GM10847 (cell line): ENCODE results near the gene RALGAPA2.

Source experiments
- POLR2A ChIP-seq: IDR thresholded peaks from 2 replicates; pipeline ENCODE4 v1.6.1; 2011; ENCODE audit not compliant: insufficient read length; ENCODE audit errors: extremely low read depth

The RALGAPA2 gene

DNA sequence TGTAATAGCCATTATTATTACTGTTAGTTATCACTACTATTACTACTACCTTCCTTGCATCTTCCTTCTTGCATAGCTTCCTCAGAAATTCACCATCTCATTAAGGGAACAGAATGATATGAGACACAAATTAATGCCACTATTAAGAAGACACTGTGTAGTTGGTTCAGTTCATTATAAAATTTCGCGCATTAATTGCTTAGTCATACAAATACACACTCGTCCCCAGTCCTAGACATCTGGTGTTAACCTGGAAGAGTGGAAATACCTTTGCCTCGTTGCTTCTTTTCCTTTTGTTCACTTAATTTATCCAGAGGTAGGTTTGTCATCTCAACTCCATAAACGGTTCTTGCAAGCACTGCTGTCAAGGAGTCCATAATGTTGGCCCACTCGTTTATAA is 107.5 kb downstream of the RALGAPA2 start:
- TF ChIP-seq POLR2A = no peak

GRCh38 chr20:20604357-20604756 is 108.1 kb downstream of the RALGAPA2 start:
- no peak for TF ChIP-seq POLR2A

GRCh38 chr20:20603339-20603990 is 109.0 kb downstream of the RALGAPA2 start:
- TF ChIP-seq POLR2A = no peak

DNA sequence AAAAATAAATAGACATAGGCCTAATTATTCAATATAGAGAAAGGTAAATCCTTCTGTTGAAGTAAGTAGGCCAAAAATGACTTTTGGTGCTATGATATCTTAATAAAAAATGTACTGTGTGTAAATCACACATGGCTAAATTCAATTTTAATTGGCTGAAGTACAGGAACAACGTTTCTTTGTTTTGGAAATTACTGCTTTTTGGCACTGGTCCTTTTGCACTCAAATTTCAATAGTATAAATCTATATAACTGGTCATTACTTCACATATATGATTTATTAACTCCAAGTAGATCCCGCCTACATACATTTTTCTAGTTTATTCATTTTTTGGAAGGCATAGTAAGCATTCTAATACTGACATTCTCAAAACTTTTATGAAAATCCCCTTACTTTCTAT is 114.5 kb downstream of the RALGAPA2 start:
- no peak for TF ChIP-seq POLR2A

- no peak for TF ChIP-seq POLR2A
Observed at GRCh38 chr20:20594171-20594530, 118.3 kb downstream of the RALGAPA2 start.

DNA sequence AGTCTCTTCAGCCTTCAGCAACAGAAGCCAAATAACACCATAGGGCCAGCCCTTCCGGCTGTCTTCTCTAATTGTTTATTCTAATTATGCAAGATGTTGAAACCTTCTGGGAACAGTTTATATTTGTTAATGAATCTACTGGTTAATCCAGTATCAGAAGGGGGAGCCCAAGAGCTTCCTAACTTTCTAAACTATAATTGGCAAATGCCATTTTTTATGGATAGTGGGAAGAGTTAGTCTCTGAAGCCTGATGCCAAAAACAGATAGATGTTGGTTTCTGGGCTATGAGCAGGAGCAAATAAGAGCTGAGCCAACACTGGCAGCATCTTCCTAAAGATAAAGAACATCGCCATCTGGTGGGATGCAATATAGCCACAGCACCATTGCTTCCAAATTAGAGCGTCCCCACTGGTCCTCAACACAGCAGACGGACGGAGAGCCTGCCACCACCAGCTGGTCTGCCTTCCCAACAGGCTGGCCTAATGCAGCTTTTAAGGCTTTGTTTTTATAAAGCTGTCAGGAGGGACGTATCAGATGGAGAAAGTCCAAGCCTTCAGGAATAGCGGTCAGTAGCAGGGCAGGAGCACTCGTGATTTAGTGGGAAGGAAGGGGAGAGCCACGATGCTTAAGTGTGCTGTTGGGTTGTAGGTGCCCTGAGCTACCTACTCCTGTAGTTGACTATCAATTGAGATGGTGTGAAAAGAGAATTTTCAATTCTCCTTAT is 118.8 kb downstream of the RALGAPA2 start:
- no peak for TF ChIP-seq POLR2A

GRCh38 chr20:20585146-20585545 is 127.3 kb downstream of the RALGAPA2 start:
- TF ChIP-seq POLR2A = no peak

- TF ChIP-seq POLR2A = no peak
Observed at GRCh38 chr20:20582734-20583133, 129.7 kb downstream of the RALGAPA2 start.

DNA sequence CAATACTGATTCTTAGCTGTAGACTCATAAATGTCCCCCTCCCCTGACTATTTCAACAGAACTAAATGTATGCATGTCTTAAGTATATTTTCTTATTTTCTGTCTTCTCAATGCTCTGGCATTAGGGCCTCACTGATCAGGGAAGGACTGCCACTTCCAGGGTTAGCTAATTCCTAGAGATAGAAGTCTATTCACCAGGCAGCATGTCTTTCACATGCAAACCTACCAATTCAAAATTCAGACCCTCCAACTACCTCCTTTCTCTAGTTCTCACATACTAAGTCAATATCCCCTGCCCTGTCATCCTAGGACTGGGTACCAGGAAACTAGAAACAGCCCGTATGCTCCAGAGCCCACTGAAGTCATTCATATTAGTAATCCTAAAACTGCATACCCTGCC is 132.3 kb downstream of the RALGAPA2 start:
- no peak for TF ChIP-seq POLR2A

DNA sequence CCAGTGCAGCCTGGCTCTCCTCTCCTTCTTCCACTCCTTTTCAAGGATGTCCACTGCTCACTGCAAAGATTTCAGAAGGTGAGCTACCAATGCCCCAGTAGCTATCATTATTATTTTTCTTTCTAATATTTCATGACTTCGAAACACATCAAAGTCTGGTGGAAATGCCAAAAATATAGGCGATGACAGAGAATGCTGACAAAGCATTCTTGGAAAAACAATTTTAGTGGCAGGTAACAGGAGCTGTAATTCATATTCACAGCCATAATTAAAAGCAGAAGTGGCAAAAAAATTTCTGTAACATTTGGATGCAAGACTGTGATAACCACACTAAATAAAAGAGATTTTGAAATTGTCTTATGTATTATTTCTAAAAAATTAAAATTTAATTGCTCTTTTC is 133.6 kb downstream of the RALGAPA2 start:
- no peak for TF ChIP-seq POLR2A

DNA sequence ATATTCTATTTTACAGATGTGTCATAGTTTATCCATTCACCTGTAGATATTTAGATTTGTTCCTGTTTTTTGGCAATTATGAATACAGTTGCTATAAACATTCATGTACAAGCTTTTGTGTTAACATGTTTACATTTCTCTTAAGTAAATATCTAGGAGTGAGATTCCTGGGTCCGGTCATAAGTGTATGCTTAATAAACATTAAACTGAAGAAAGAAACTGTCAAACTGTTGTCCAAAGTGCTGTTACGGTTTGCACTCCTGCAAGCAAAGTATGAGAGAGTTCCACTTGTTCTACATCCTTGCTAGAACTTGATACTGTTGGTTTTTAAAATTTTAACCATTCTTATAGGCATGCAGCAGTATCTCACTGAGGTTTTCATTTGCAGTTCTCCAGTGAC is 138.6 kb downstream of the RALGAPA2 start:
- no peak for TF ChIP-seq POLR2A

- no peak for TF ChIP-seq POLR2A
Observed at GRCh38 chr20:20571068-20571780, 141.2 kb downstream of the RALGAPA2 start.

GRCh38 chr20:20568604-20569205 is 143.7 kb downstream of the RALGAPA2 start:
- no peak for TF ChIP-seq POLR2A

DNA sequence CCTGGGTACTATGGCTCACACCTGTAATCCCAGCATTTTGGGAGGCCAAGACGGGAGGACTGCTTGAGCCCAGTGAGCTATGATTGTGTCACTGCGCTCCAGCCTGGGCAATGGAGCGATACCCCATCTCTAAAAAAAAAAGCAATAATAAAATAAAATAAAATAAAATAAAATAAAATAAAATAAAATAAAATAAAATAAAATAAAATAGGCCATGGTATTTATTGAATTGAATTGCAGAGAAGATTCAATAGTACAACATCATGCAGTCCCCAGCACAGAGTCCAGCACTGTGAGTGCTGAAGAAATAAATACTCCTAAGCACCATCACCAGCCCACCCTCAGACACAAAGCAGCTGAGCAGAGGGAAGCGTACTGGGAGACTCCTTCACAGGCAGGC is 144.7 kb downstream of the RALGAPA2 start:
- no peak for TF ChIP-seq POLR2A

GRCh38 chr20:20566516-20566915 is 145.9 kb downstream of the RALGAPA2 start:
- no peak for TF ChIP-seq POLR2A

GRCh38 chr20:20564279-20564678 is 148.2 kb downstream of the RALGAPA2 start:
- no peak for TF ChIP-seq POLR2A

GRCh38 chr20:20562507-20562906 is 149.9 kb downstream of the RALGAPA2 start:
- no peak for TF ChIP-seq POLR2A

DNA sequence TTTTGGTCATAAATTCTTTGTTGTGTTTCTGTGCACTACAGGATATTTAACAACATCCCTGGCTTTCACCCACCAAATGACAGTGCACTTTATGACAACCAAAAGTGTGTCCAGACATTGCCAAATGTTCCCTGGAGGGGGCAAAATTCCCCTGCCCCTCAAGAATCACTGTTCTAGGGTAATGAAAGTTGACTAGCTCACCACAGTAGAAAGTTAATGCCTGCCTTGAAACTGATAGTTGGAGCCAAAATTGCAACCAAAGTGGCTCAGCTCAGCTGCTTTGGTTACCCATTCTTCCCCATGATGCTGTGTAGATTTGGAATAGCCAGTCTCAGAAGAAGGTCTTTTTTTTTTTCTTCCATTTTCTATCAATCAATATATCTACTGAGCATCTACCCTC is 150.6 kb downstream of the RALGAPA2 start:
- no peak for TF ChIP-seq POLR2A
